HepG2 (cell line): ENCODE results near the gene CCDC88B. TPM values are rescaled to one million over a fixed set of nuclear protein-coding genes. Genes with fewer than 3 reads are reported as not detected.

ENCODE experiments used
- CEBPB ChIP-seq: IDR thresholded peaks from 2 replicates; pipeline ENCODE4 v1.6.1; 2011; ENCODE audit warnings: low read depth, low read length, improper control_type of control experiment, borderline replicate concordance
- GTF2F1 ChIP-seq: fragments of 150-350 bp; IDR thresholded peaks from 2 replicates; pipeline ENCODE4 v1.6.1; 2014; ENCODE audit warnings: low read length
- HES4 ChIP-seq: sonication (generic); formaldehyde crosslinking; IDR thresholded peaks from 2 replicates; pipeline ENCODE4 v1.9.0; 2021; ENCODE audit warnings: mild to moderate bottlenecking, missing genetic modification reagents, borderline replicate concordance
- MYNN ChIP-seq: sonication (generic); formaldehyde crosslinking; IDR thresholded peaks from 2 replicates; pipeline ENCODE4 v1.4.0; 2020; ENCODE audit warnings: mild to moderate bottlenecking, low read depth, missing genetic modification reagents
- NFE2L1 ChIP-seq: sonication (generic); formaldehyde crosslinking; IDR thresholded peaks from 2 replicates; pipeline ENCODE4 v1.4.0; 2020; ENCODE audit warnings: missing genetic modification reagents, mild to moderate bottlenecking, borderline replicate concordance
- NR1H2 ChIP-seq: sonication (generic); formaldehyde crosslinking; IDR thresholded peaks from 2 replicates; pipeline ENCODE4 v1.8.1; 2022; ENCODE audit warnings: low read depth, missing genetic modification reagents, borderline replicate concordance
- ONECUT2 ChIP-seq: sonication (generic); formaldehyde crosslinking; IDR thresholded peaks from 2 replicates; pipeline ENCODE4 v1.4.0; 2020; ENCODE audit warnings: missing genetic modification reagents
- PRDM4 ChIP-seq: sonication (generic); formaldehyde crosslinking; IDR thresholded peaks from 2 replicates; pipeline ENCODE4 v1.9.0; 2021; ENCODE audit warnings: missing genetic modification reagents, borderline replicate concordance
- SOX6 ChIP-seq, 2 experiments: fragments of 450-650 bp in 1 of 2; sonication (generic) in 1 of 2; formaldehyde crosslinking in 1 of 2; IDR thresholded peaks; 2 replicates each; pipeline versions ENCODE4 v1.4.0 to v1.6.1; 2017 to 2020; ENCODE audit warnings: antibody characterized with exemption in 1 of 2, mild to moderate bottlenecking in 1 of 2, missing genetic modification reagents in 1 of 2
- TAF1 ChIP-seq: sonication (generic); formaldehyde crosslinking; IDR thresholded peaks from 2 replicates; pipeline ENCODE4 v1.4.0; 2020; ENCODE audit warnings: missing genetic modification reagents
- TBX3 ChIP-seq: fragments of 450-650 bp; IDR thresholded peaks from 2 replicates; pipeline ENCODE4 v1.6.1; 2017; ENCODE audit warnings: antibody characterized with exemption, mild to moderate bottlenecking, inconsistent platforms, borderline replicate concordance
- TOE1 ChIP-seq: sonication (generic); formaldehyde crosslinking; IDR thresholded peaks from 2 replicates; pipeline ENCODE4 v1.4.0; 2020; ENCODE audit warnings: mild to moderate bottlenecking, missing genetic modification reagents
- ZFP62 ChIP-seq: sonication (generic); formaldehyde crosslinking; IDR thresholded peaks from 2 replicates; pipeline ENCODE4 v1.4.0; 2020; ENCODE audit warnings: missing genetic modification reagents
- ZNF101 ChIP-seq: sonication (generic); formaldehyde crosslinking; IDR thresholded peaks from 2 replicates; pipeline ENCODE4 v1.4.0; 2020; ENCODE audit warnings: mild to moderate bottlenecking, low read depth, missing genetic modification reagents, borderline replicate concordance
- ZNF296 ChIP-seq: sonication (generic); formaldehyde crosslinking; conservative IDR thresholded peaks from 2 replicates; pipeline ENCODE4 v1.5.0; 2020; ENCODE audit warnings: mild to moderate bottlenecking, missing genetic modification reagents
- ZNF367 ChIP-seq: sonication (generic); formaldehyde crosslinking; IDR thresholded peaks from 2 replicates; pipeline ENCODE4 v1.4.0; 2020; ENCODE audit warnings: missing genetic modification reagents, borderline replicate concordance
- ZNF512B ChIP-seq: sonication (generic); formaldehyde crosslinking; IDR thresholded peaks from 2 replicates; pipeline ENCODE4 v1.5.1; 2020; ENCODE audit warnings: missing genetic modification reagents, mild to moderate bottlenecking, borderline replicate concordance
- ZNF543 ChIP-seq: sonication (generic); formaldehyde crosslinking; IDR thresholded peaks from 2 replicates; pipeline ENCODE4 v1.4.0; 2020; ENCODE audit warnings: mild to moderate bottlenecking, missing genetic modification reagents
- ZNF670 ChIP-seq: sonication (generic); formaldehyde crosslinking; IDR thresholded peaks from 2 replicates; pipeline ENCODE4 v1.8.0; 2022; ENCODE audit warnings: mild to moderate bottlenecking, missing genetic modification reagents, borderline replicate concordance
- polyA plus RNA-seq, 8 experiments: library from polyadenylated mRNA; depleted of rRNA in 3 of 8; stranded (reverse) in 7 of 8; unstranded in 1 of 8; fragments of >200 nt; fragmentation: Illumina TruSeq in 4 of 8; extraction: Trizol in 4 of 8; gene quantifications; 2 replicates each; pipeline versions ENCODE4 v1.2.1 to v1.2.3, GENCODE V29; 2011 to 2016; ENCODE audit warnings: low read depth in 4 of 8, missing spikeins in 1 of 8, mixed read lengths in 1 of 8; ENCODE audit not compliant: insufficient read depth in 1 of 8
- total RNA-seq, 5 experiments: library from RNA; depleted of rRNA; stranded (reverse); fragments of >200 nt; fragmentation: Illumina TruSeq; extraction: Trizol; gene quantifications; 2 replicates each; pipeline ENCODE4 v1.2.3, GENCODE V29; 2016; ENCODE audit warnings: low read depth in 1 of 5
- TF ChIP-seq, protein P1 (sequence below): sonication (generic); formaldehyde crosslinking; IDR thresholded peaks from 2 replicates; pipeline ENCODE4 v1.4.0; 2020; ENCODE audit warnings: low read depth, missing genetic modification reagents

CCDC88B gene
- total and polyA plus RNA-seq, 2 of the 13 experiments (the other 11 are each of a cell fraction or from before 2014, with no cell fraction given) = 3.6 to 4.8 TPM

DNA sequence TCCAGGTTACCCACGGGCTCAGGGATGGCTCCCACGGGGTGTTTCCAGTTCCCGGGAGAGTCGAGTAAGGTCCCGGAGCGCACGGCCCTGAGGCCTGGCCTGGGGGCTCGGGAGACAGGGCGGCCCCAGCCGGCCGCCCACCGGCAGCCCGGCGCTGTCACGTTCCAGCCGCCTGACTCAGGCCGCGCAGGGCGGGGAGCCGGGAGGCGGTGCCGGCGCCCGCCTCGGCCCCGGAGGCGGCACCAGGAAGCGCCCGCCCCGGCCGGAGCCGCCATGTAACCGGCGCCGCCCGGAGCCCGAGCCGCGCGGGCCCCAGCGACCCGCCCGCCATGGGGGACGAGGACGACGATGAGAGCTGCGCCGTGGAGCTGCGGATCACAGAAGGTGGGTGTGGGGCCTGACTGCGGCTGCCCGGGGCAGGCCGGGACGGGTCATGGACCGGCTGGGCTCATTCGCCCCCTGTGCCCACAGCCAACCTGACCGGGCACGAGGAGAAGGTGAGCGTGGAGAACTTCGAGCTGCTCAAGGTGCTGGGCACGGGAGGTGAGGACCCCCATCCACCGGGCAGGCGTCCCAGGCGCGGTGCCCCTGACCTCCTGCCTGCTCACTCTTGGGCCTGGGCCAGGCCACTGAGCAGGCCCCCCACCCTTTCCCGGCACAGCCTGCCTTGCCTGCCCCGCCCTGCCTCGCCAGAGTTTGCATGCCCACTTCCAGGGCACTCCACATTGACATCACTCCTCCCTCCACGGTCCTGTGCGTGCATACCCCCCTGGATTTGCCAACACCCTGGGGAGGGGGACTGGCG, 19.1 kb downstream of the CCDC88B start, which contains the start of gene RPS6KA4 (continued):
- TF ChIP-seq ONECUT2 (CRISPR knock-in tag) (no peak), ZNF101 (CRISPR knock-in tag) (no peak), SOX6 (IDR thresholded peaks at IDR 0.05) (no peak), SOX6 (CRISPR knock-in tag; IDR thresholded peaks at IDR 0.05) (no peak), ZNF670 (CRISPR knock-in tag) (no peak), ZNF367 (CRISPR knock-in tag) (no peak), PRDM4 (no peak), TOE1 (no peak), TAF1 (CRISPR knock-in tag) (no peak), NR1H2 (CRISPR knock-in tag) (no peak), ZNF543 (CRISPR knock-in tag) (no peak), ZNF512B (no peak), ZFP62 (CRISPR knock-in tag) (no peak), TBX3 (no peak), NFE2L1 (CRISPR knock-in tag) (0 out of 2 replicates have a peak, but pooled peaks have one; percentile 71), HES4 (CRISPR knock-in tag) (no peak), MYNN (CRISPR knock-in tag) (no peak), CEBPB (no peak), ZNF296 (CRISPR knock-in tag) (no peak), GTF2F1 (no peak)
- TF ChIP-seq, protein P1, sequence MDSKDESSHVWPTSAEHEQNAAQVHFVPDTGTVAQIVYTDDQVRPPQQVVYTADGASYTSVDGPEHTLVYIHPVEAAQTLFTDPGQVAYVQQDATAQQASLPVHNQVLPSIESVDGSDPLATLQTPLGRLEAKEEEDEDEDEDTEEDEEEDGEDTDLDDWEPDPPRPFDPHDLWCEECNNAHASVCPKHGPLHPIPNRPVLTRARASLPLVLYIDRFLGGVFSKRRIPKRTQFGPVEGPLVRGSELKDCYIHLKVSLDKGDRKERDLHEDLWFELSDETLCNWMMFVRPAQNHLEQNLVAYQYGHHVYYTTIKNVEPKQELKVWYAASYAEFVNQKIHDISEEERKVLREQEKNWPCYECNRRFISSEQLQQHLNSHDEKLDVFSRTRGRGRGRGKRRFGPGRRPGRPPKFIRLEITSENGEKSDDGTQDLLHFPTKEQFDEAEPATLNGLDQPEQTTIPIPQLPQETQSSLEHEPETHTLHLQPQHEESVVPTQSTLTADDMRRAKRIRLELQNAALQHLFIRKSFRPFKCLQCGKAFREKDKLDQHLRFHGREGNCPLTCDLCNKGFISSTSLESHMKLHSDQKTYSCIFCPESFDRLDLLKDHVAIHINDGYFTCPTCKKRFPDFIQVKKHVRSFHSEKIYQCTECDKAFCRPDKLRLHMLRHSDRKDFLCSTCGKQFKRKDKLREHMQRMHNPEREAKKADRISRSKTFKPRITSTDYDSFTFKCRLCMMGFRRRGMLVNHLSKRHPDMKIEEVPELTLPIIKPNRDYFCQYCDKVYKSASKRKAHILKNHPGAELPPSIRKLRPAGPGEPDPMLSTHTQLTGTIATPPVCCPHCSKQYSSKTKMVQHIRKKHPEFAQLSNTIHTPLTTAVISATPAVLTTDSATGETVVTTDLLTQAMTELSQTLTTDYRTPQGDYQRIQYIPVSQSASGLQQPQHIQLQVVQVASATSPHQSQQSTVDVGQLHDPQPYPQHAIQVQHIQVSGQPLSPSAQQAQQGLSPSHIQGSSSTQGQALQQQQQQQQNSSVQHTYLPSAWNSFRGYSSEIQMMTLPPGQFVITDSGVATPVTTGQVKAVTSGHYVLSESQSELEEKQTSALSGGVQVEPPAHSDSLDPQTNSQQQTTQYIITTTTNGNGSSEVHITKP (CRISPR knock-in tag) = no peak
